BJ (cell line): ENCODE data around the gene BEST1. TPM values are rescaled to one million over a fixed set of nuclear protein-coding genes. Genes with fewer than 3 reads are reported as not detected.

Experiments used
- CTCF ChIA-PET: fragments of 350-600 bp; formaldehyde crosslinking; extraction: SDS; loops from one replicate; lab custom pipeline; 2021; ENCODE audit warnings: antibody characterized with exemption, inconsistent platforms; lab: Yijun Ruan, JAX
- POLR2A ChIA-PET: fragments of 300-600 bp; sonication (Branson Sonifier 250); formaldehyde crosslinking; extraction: SDS; loops from one replicate; lab custom pipeline; 2021; ENCODE audit warnings: antibody characterized with exemption; lab: Charles Lee
- DNase-seq: peaks from one replicate; pipeline ENCODE4 v3.0.0-alpha.2; 2011; ENCODE audit warnings: low read depth
- H3K27me3 ChIP-seq: 2 replicates; pipeline ENCODE4 v1.6.0; 2011; ENCODE audit warnings: low read length; ENCODE audit not compliant: control insufficient read depth, insufficient read depth
- H3K36me3 ChIP-seq: 2 replicates; pipeline ENCODE4 v1.5.1; 2011; ENCODE audit warnings: low read length; ENCODE audit not compliant: control insufficient read depth, insufficient read depth
- H3K4me3 ChIP-seq: 2 replicates; pipeline ENCODE4 v1.5.1; 2011; ENCODE audit warnings: low read depth, mild to moderate bottlenecking, control low read depth, low read length
- CTCF ChIP-seq: IDR thresholded peaks from 2 replicates; pipeline ENCODE4 v1.5.1; 2011; ENCODE audit warnings: low read depth, mild to moderate bottlenecking, control low read depth, inconsistent platforms, low read length, moderate library complexity; ENCODE audit not compliant: insufficient read depth
- polyA plus RNA-seq: library from polyadenylated mRNA; depleted of rRNA; stranded (reverse); fragments of >200 nt; gene quantifications from 2 replicates; pipeline ENCODE4 v1.2.3, GENCODE V29; 2011

The BEST1 gene
- polyA plus RNA-seq, 1 experiment, result 6.4 TPM

- POLR2A ChIA-PET, result no interaction called here
Measured at GRCh38 chr11:61911701-61912529, 38.2 kb upstream of the BEST1 start.

GRCh38 chr11:61912530-61912898 lies 37.6 kb upstream of the BEST1 start:
- no peaks in the 10 kb centered on the region for H3K27me3 ChIP-seq
- POLR2A ChIA-PET, result no interaction called here
- no peak for DNase-seq
- peaks cover under 1% of the 10 kb centered on the region; the same call in 1 of the 2 replicates for H3K36me3 ChIP-seq
- CTCF ChIA-PET, result interaction anchor here (1.3 to 4.8 kb wide), 3 partner anchors 14 to 36 kb away, joined by 3 to 33 read pairs (median 4); no protein-coding TSS in a partner anchor
- no peak overlapping the region for H3K4me3 ChIP-seq
- TF ChIP-seq CTCF, result no peak

More at GRCh38 chr11:61911701-61912529, 38.2 kb upstream of the BEST1 start:
- DNase-seq, result no peak
- no peaks in the 10 kb centered on the region for H3K27me3 ChIP-seq
- CTCF ChIA-PET, result interaction anchor here (0.6 to 4.8 kb wide), 4 partner anchors 14 to 36 kb away, joined by 3 to 33 read pairs (median 4); no protein-coding TSS in a partner anchor
- no peak overlapping the region for H3K4me3 ChIP-seq
- no peak for TF ChIP-seq CTCF
- peaks cover 4% of the 10 kb centered on the region for H3K36me3 ChIP-seq

- no peaks in the 10 kb centered on the region for H3K36me3 ChIP-seq
- H3K27me3 ChIP-seq, result no peaks in the 10 kb centered on the region
- ChIA-PET CTCF (interaction anchor here (2.1 to 4.8 kb wide), 3 partner anchors 15 to 34 kb away, joined by 4 to 33 read pairs (median 10); no protein-coding TSS in a partner anchor), POLR2A (no interaction called here)
- DNase-seq, result no peak
- H3K4me3 ChIP-seq, result no peak overlapping the region
- TF ChIP-seq CTCF, result no peak
Measured at GRCh38 chr11:61912991-61913698, 37.0 kb upstream of the BEST1 start.

GRCh38 chr11:61913699-61914395 lies 36.3 kb upstream of the BEST1 start:
- DNase-seq, result no peak
- no peaks in the 10 kb centered on the region for H3K36me3 ChIP-seq
- H3K27me3 ChIP-seq, result no peaks in the 10 kb centered on the region
- ChIA-PET CTCF (interaction anchor here (2.1 to 4.8 kb wide), 3 partner anchors 15 to 34 kb away, joined by 4 to 33 read pairs (median 10); no protein-coding TSS in a partner anchor), POLR2A (no interaction called here)
- no peak overlapping the region for H3K4me3 ChIP-seq
- TF ChIP-seq CTCF, result no peak
